ENCODE data around the gene PSD.

The PSD gene

DNA sequence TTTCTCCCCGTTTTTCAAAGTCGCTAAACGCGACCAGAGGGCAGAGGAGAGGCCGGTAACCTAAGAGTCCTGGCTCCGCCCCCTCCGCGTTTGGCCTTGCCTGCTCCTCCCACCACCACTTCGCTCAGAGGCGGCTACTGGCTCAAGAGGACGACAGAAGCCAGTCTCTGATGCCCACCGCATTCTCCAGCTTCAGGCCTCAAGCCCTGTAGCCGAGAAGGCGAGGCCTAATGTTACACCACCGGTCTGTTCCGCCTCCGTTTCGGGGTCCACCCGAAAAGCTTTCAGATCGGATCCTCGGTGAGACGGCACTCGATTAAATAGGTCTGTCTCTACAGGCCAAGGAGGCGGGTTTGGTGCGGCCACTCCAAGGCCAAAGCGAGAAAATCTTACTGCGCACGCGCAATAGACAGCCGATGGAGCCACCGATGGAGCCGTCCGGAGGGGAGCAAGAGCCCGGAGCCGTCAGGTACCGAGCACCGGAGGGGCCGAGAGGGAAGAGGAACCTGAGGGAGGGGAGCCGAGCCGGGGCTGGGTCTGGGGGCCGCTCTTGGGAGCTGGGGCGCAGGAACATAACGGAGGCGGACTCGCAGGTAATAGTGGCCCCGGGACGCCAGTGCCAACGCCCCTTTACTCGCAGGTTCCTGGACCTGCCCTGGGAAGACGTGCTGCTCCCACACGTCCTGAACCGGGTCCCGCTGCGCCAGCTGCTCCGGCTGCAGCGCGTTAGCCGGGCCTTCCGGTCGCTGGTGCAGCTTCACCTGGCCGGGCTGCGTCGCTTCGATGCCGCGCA, 2.3 kb upstream of the PSD start, which contains the start of gene FBXL15:
TSS of gene FBXL15 (plus strand) at position 123 of the 793 bp plus-strand sequence. CDS start at position 417, 294 bp downstream.
- TF ChIP-seq, protein P1, sequence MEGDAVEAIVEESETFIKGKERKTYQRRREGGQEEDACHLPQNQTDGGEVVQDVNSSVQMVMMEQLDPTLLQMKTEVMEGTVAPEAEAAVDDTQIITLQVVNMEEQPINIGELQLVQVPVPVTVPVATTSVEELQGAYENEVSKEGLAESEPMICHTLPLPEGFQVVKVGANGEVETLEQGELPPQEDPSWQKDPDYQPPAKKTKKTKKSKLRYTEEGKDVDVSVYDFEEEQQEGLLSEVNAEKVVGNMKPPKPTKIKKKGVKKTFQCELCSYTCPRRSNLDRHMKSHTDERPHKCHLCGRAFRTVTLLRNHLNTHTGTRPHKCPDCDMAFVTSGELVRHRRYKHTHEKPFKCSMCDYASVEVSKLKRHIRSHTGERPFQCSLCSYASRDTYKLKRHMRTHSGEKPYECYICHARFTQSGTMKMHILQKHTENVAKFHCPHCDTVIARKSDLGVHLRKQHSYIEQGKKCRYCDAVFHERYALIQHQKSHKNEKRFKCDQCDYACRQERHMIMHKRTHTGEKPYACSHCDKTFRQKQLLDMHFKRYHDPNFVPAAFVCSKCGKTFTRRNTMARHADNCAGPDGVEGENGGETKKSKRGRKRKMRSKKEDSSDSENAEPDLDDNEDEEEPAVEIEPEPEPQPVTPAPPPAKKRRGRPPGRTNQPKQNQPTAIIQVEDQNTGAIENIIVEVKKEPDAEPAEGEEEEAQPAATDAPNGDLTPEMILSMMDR (IDR thresholded peaks at IDR 0.05; ENCODE audit: poor library complexity, severe bottlenecking) = no peak
- ATAC-seq (ENCODE audit: low read depth) = peak; percentile 68
- H3K27ac ChIP-seq (ENCODE audit: poor library complexity, severe bottlenecking) = peak within 1 kb of the TSS; percentile 71

DNA sequence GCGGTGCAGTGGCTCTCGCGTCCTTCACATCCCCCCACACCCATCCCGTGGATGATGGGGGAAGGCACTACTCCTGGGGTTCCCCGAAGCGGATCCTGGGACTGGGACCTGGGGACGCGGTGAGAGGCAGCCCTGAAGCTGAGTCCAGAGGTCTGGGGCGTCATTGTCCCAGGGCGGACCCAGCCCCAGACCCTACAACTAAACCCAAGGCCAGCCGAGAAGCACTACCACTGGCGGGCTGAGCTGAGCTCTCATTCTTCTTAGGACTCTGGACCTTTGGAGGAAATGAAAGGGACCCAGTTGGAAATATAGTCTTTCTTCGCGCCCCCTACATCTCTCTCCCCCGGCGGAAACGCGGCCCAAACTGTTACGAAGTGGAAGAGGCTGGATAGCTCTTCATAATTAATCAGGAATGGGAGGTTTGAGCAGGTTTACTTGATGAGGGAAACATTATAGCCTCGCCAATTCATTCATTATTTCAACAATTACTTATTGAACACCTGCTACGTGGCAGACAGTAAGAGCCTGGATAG, 1.7 kb upstream of the PSD start:
- Histone ChIP-seq H3K4me1 (ENCODE audit: insufficient read depth, poor library complexity, severe bottlenecking) (no peaks in the 10 kb centered on the region), H3K4me3 (ENCODE audit: severe bottlenecking) (peak overlapping the region; percentile 54), H3K36me3 (ENCODE audit: low read depth) (peaks cover 7% of the 10 kb centered on the region), H3K27ac (ENCODE audit: poor library complexity, severe bottlenecking) (peak overlapping the region; percentile 71), H3K27me3 (ENCODE audit: insufficient read depth, poor library complexity, severe bottlenecking) (peaks cover 5% of the 10 kb centered on the region), H3K9me3 (ENCODE audit: severe bottlenecking) (no peaks in the 10 kb centered on the region)
- ATAC-seq (ENCODE audit: low read depth) (no peak), DNase-seq (ENCODE audit: low spot score) (no peak)
- TF ChIP-seq, protein P1 (IDR thresholded peaks at IDR 0.05; ENCODE audit: poor library complexity, severe bottlenecking) = no peak

More for the DNA sequence above, 2.3 kb upstream of the PSD start, which contains the start of gene FBXL15:
- no peaks in the 10 kb centered on the region for H3K9me3 ChIP-seq (ENCODE audit: severe bottlenecking)
- H3K4me1 ChIP-seq (ENCODE audit: insufficient read depth, poor library complexity, severe bottlenecking) = no peaks in the 10 kb centered on the region
- H3K36me3 ChIP-seq (ENCODE audit: low read depth) = peaks cover 7% of the 10 kb centered on the region
- peak within 1 kb of the TSS; percentile 54 for H3K4me3 ChIP-seq (ENCODE audit: severe bottlenecking)
- DNase-seq (ENCODE audit: low spot score) = peak; percentile 96
- H3K27me3 ChIP-seq (ENCODE audit: insufficient read depth, poor library complexity, severe bottlenecking) = peaks cover 5% of the 10 kb centered on the region

DNA sequence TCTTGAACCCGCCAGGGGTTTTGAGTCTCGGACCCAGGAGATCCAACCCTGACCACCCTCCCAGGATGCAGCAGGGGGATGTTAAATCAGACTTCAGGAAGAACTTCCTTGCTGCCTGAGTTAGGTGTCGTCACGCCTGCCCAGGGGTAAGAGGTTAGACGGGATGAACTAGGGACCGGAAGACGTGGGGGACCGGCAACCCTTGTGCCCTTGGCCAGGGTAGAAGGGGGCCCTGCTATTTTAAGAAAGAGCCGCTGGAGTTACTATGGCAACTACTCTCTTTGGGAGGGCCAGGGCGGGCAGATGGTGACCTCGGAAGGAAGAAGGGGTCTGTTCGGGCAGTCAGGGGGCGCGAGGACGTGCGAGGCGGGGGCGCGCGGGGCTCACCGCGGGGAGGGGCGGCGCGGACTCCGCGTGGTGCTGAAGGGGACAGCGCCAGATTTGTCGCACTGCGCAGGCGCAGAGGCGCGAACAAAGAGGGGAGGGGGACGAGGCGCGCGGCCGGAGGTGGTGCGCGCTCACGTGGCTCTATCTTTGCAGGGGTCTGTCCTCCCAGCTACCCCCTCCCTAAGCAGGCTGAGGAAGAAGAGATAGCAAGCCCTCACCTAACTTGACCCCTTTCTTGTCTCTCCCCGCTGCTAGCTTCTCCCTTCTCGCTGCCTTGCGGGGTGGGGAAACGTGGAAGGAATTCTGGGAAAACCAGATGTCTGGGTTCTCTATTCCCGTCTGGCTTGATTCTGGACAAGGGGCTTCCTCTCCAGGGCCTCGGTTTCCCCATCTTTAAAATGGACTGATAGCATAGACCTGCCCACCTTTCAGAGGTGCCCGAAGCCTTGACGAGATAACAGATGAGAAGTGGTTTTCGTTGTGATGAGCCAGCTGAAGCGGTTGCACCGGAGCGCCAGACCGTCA, 940 bp upstream of the PSD start:
- peak overlapping the region; percentile 71 for H3K27ac ChIP-seq (ENCODE audit: poor library complexity, severe bottlenecking)
- peaks cover 5% of the 10 kb centered on the region for H3K27me3 ChIP-seq (ENCODE audit: insufficient read depth, poor library complexity, severe bottlenecking)
- no peak for DNase-seq (ENCODE audit: low spot score)
- H3K4me3 ChIP-seq (ENCODE audit: severe bottlenecking) = peak overlapping the region; percentile 54
- TF ChIP-seq, protein P1 (IDR thresholded peaks at IDR 0.05; ENCODE audit: poor library complexity, severe bottlenecking) = no peak
- no peaks in the 10 kb centered on the region for H3K4me1 ChIP-seq (ENCODE audit: insufficient read depth, poor library complexity, severe bottlenecking)
- H3K36me3 ChIP-seq (ENCODE audit: low read depth) = peaks cover 7% of the 10 kb centered on the region
- H3K9me3 ChIP-seq (ENCODE audit: severe bottlenecking) = no peaks in the 10 kb centered on the region
- no peak for ATAC-seq (ENCODE audit: low read depth)

DNA sequence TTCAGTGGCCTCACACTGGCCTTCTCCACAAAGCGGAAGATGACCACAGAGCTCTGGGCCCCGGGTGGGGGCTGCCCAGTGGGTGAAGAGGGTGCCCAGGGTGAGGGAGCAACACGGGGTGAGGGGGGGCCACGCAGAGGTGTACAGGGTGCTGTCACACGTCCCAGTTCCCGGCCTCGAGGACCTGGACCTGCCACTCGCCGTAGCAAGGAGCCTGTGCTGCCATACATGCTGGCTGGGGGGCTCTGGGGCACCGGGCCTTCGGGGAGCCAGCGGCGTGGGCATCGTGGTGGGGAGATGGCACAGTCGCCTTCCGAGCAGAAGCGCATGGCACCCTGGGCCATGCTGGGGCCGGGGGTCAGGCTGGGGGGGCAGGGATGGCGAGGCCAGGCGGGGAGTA, 1.9 kb downstream of the PSD start:
- no peak for DNase-seq (ENCODE audit: low spot score)
- no peaks in the 10 kb centered on the region for H3K4me1 ChIP-seq (ENCODE audit: insufficient read depth, poor library complexity, severe bottlenecking)
- no peak overlapping the region for H3K27ac ChIP-seq (ENCODE audit: poor library complexity, severe bottlenecking)
- no peaks in the 10 kb centered on the region for H3K9me3 ChIP-seq (ENCODE audit: severe bottlenecking)
- TF ChIP-seq, protein P1 (IDR thresholded peaks at IDR 0.05; ENCODE audit: poor library complexity, severe bottlenecking) = no peak
- no peaks in the 10 kb centered on the region for H3K36me3 ChIP-seq (ENCODE audit: low read depth)
- no peak for ATAC-seq (ENCODE audit: low read depth)
- H3K4me3 ChIP-seq (ENCODE audit: severe bottlenecking) = no peak overlapping the region
- H3K27me3 ChIP-seq (ENCODE audit: insufficient read depth, poor library complexity, severe bottlenecking) = peaks cover 19% of the 10 kb centered on the region

Measured in RWPE2 (cell line).